K562 (cell line): ENCODE results near the gene HIPK2. TPM values are rescaled to one million over a fixed set of nuclear protein-coding genes. Genes with fewer than 3 reads are reported as not detected.

Experiments used
- CBX2 ChIP-seq: fragments of 200-600 bp; sonication (generic); IDR thresholded peaks from one replicate; pipeline ENCODE4 v1.6.1; 2012; ENCODE audit warnings: mild to moderate bottlenecking, low read length, inconsistent platforms; ENCODE audit not compliant: insufficient read depth, poor library complexity, severe bottlenecking
- CTBP1 ChIP-seq: fragments of 450-650 bp; IDR thresholded peaks from 2 replicates; pipeline ENCODE4 v1.6.1; 2016; ENCODE audit warnings: borderline replicate concordance
- FUS ChIP-seq: fragments of 200-400 bp; formaldehyde crosslinking; optimal IDR thresholded peaks from 2 replicates; pipeline ENCODE3; 2017; ENCODE audit warnings: low read depth, low read length
- ZFP36 ChIP-seq: fragments of 150-350 bp; IDR thresholded peaks from 2 replicates; pipeline ENCODE4 v1.6.1; 2018; ENCODE audit warnings: low read length, low read depth; ENCODE audit not compliant: partially characterized antibody
- polyA plus RNA-seq, 8 experiments: library from polyadenylated mRNA; depleted of rRNA in 4 of 8; stranded (reverse) in 5 of 8; unstranded in 3 of 8; fragments of >200 nt; fragmentation: Nextera tagmentation in 2 of 8; fragmentation: Illumina TruSeq in 1 of 8; extraction: Ambion mirVana in 2 of 8; extraction: Trizol in 1 of 8; gene quantifications; 2 replicates each; pipeline versions ENCODE4 v1.2.1 to v1.2.3, GENCODE V29; 2011 to 2014; ENCODE audit warnings: inconsistent platforms in 1 of 8, missing spikeins in 1 of 8
- total RNA-seq, 7 experiments: library from RNA; depleted of rRNA in 6 of 7; stranded (reverse); fragments of >200 nt in 6 of 7; fragmentation: Illumina TruSeq in 2 of 7; extraction: Trizol in 2 of 7; gene quantifications; 2 replicates each; pipeline versions ENCODE4 v1.2.1 to v1.2.3, GENCODE V29; 2011 to 2021; ENCODE audit warnings: low replicate concordance in 1 of 7
- TF ChIP-seq, protein P1 (sequence below): fragments of 250-450 bp; sonication (Bioruptor Pico); IDR thresholded peaks from 2 replicates; pipeline ENCODE4 v1.4.0; 2020

The HIPK2 gene
- total and polyA plus RNA-seq, 9 of the 15 experiments (the other 6 are each of a cell fraction or from before 2014, with no cell fraction given), result 0.69 to 19.8 (median 5.1) TPM

DNA sequence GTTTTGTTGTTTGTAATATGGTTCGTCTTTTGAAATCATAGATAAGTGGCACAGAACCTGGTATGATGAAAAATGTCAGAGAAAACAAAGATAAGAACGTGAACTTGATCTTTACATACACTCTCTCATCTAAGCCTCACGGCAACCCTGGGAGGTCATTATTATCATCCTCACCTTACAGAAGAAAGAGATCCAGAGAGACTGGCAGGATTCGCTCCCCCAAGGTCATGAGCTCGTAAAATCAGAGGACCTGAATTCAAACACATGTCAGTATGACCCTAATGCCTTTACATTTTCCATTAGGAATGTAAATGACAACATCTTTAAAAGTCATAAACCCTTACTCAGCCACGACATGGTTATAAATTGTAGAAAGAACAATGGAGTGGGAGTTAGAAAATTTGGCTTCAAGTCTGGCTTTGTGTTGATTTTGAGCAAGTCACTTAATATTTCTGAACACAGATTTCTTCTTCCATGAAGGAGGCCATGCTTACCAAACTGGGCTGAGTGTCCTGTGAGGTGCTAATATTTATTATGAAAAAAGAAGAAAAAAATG is 35.9 kb downstream of the HIPK2 start (continued):
- TF ChIP-seq, protein P1, sequence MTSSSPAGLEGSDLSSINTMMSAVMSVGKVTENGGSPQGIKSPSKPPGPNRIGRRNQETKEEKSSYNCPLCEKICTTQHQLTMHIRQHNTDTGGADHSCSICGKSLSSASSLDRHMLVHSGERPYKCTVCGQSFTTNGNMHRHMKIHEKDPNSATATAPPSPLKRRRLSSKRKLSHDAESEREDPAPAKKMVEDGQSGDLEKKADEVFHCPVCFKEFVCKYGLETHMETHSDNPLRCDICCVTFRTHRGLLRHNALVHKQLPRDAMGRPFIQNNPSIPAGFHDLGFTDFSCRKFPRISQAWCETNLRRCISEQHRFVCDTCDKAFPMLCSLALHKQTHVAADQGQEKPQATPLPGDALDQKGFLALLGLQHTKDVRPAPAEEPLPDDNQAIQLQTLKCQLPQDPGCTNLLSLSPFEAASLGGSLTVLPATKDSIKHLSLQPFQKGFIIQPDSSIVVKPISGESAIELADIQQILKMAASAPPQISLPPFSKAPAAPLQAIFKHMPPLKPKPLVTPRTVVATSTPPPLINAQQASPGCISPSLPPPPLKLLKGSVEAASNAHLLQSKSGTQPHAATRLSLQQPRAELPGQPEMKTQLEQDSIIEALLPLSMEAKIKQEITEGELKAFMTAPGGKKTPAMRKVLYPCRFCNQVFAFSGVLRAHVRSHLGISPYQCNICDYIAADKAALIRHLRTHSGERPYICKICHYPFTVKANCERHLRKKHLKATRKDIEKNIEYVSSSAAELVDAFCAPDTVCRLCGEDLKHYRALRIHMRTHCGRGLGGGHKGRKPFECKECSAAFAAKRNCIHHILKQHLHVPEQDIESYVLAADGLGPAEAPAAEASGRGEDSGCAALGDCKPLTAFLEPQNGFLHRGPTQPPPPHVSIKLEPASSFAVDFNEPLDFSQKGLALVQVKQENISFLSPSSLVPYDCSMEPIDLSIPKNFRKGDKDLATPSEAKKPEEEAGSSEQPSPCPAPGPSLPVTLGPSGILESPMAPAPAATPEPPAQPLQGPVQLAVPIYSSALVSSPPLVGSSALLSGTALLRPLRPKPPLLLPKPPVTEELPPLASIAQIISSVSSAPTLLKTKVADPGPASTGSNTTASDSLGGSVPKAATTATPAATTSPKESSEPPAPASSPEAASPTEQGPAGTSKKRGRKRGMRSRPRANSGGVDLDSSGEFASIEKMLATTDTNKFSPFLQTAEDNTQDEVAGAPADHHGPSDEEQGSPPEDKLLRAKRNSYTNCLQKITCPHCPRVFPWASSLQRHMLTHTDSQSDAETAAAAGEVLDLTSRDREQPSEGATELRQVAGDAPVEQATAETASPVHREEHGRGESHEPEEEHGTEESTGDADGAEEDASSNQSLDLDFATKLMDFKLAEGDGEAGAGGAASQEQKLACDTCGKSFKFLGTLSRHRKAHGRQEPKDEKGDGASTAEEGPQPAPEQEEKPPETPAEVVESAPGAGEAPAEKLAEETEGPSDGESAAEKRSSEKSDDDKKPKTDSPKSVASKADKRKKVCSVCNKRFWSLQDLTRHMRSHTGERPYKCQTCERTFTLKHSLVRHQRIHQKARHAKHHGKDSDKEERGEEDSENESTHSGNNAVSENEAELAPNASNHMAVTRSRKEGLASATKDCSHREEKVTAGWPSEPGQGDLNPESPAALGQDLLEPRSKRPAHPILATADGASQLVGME (CRISPR knock-in tag), result no peak
- no peak for TF ChIP-seq CTBP1
- no peak for TF ChIP-seq CBX2
- no peak for TF ChIP-seq ZFP36
- no peak for TF ChIP-seq FUS
